ENCODE measurements around the gene AHRR.
"Not testable (repeated sequence)": the region's sequence is repeated elsewhere in the genome, so short reads cannot be mapped to it uniquely, and the experiment has no call there.

The AHRR gene

GRCh38 chr5:306011-306805 lies 15.3 kb upstream of the AHRR start:
- DNase-seq: no peak

- no peak for DNase-seq
Observed at GRCh38 chr5:307306-307705, 14.2 kb upstream of the AHRR start.

- DNase-seq: no peak
Observed at GRCh38 chr5:307794-308579, 13.5 kb upstream of the AHRR start.

GRCh38 chr5:308672-309271 lies 12.7 kb upstream of the AHRR start:
- no peak for DNase-seq

- not testable (repeated sequence) for DNase-seq
Observed at GRCh38 chr5:309831-310230, 11.7 kb upstream of the AHRR start.

- no peak for DNase-seq
Observed at GRCh38 chr5:310516-310915, 11.0 kb upstream of the AHRR start.

DNA sequence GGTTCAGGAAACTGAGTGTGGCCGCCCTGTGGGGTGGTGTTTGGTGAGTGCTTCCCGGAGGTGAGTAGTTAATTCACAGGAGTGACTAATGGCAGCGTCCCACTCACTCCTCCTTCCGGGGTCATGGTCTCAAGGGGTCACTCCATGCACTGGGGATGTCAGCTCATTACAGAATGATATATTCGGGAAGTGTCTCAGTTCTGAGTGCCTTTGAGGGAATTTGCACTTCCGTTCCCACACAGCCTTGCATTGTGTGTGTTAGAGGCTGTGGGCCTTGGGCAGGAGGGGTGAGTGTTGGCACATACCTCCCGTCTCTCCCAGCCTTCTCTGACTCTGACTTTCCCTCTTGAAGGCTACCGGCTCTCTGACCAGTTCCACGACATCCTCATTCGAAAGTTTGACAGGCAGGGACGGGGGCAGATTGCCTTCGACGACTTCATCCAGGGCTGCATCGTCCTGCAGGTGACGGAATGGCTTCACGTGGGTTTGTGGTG lies 10.5 kb upstream of the AHRR start:
- no peak for DNase-seq

DNA sequence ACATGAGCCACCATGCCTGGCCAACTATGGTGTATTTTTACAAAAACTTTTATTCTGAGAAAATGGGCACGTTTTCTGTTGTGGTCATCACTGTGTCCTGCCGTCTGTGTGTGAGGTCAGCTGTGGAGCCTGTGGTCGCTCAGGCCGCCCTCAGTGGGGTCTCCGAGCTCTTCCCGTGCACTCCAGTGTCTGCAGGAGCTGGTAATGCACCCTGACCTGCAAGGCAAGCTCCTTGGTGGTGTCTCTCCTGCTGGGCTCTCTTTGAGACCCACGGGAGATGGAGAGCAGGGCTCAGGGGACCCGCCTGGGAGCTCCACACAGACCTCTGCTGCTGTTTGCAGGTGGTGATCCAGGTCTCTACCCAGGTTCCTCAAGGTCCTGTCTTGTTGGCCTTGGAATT lies 9.6 kb upstream of the AHRR start:
- no peak for DNase-seq

- DNase-seq: no peak
Observed at GRCh38 chr5:312845-313244, 8.7 kb upstream of the AHRR start.

DNA sequence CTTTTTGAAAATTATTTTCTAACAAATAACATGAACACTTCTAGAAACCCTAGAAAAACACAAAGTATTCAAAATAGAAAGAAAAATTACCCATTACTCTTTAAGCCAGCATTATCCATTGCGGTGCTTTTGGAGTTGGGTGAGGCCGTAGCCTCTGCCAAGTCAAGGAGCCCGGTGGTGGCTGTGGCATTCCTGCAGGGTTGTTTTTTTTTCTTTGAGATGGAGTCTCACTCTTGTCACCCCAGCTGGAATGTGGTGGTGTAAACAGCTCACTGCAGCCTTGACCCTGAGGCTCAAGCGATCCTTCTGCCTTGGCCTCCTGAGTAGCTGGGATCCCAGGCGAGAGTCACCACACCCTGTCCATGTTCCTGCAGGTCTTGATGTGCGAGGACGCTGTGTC lies 8.2 kb upstream of the AHRR start:
- DNase-seq: no peak

- no peak for DNase-seq
Observed at GRCh38 chr5:313806-314376, 7.6 kb upstream of the AHRR start.

DNA sequence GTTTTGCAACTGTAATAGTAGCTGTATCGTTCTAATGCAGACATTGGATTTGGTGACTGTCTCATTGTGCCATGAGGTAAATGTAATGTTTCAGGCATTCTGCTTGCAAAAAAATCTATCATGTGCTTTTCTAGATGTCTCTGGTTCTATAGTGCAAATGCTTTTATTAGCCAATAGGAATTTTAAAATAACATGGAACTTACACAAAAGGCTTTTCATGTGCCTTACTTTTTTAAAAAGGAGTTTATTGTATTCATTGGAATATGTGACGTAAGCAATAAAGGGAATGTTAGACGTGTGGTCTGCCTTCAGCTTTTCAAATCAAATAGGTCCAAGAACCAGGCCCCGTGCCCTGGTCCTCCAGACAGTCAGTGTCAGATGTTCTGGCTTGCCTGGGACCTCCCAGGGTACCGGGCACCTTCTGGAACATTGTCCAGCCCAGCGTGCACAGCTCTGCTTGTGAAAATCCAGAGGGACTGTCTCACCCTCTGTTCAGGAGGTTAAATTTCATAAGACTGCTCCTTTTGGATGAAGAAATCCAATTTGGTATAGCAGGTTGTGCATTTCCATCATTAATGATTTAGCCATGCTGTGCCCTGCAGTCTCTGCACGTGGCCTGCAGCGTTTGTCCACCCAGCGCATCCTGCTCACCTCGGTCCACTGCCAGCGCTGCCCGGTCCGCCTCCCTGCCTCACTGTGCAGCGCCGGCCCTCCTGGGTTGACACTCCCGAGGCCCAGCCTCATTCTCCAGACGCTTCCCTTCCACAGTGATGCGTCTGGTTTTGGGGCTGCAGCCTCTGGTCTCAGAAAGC lies 6.6 kb upstream of the AHRR start:
- no peak for DNase-seq

DNA sequence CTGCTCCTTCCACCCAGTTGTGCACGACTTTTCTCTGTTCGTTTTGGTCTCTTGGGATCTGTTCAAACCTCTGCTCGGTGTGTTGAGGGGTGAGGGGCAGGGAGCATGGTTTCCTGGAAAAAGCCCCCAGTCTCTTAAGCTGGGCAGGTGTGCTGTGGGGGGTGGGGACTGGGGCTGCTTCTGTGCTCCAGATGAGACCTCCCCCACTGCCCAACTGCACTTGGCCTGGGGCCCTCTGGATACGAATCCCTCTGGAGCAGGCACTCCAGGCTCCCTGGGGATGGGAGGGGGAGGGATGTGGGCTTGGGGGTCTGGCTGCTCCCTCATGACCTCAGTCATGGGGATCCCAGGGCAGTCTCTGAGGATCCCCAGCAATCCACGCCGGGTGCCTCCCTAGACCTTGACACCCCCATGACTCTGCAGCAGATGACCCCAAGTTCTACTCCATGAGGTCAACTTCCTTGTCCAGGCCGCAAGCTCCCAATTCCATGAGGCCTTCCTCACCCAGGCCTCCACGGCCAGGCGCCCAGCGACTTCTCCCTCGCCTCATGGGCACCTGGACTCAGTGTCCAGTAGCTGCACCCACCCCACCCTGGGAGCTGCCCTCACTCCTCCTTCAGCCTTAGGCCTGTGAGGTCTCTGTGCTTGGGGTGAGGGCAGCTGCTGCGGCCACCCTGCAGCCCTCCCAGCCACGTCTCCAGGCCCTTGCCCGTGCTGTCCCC lies 5.9 kb upstream of the AHRR start:
- DNase-seq: no peak

DNA sequence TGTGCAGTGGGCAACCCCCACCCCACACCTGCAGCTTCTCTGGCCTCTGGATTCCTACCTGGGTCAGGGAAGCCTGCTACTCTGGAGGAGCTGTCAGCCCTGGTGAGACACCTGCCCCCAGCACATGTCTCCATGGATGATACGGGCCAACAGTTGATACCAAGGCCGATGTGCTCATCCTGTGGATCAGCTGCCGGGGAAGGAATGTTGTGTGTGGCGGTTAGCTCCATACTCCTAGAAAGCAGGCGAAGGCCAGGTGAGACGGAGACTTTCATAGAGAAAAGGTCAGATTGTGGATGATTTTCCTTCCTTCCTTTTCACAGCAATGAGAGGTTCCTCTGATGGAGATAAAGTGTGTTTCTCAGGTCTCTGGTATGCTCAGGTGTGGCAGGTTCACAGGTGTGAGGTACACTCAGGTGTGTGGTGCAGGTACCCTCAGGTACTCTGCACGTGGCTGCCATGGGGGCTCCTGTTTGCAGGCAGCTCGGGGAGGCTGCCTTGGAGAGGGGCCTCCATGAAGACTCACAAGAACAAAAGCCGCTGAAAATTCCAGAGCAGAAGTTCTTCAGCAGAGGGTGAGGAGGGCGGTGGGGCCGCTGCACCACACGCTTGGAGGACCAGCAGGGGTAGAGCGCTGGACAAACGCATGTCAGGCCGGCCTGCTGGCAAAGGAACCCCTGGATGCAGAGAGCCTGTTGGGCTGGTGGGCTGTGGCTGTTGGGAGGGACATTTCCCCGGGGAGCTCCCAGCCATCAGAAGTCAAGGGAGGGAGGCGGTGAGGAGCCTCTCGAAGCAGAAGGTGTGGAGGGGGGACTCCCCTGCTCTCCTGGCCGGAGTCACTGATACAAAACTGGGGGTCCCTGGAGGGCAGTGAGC lies 5.1 kb upstream of the AHRR start:
- DNase-seq: no peak

DNA sequence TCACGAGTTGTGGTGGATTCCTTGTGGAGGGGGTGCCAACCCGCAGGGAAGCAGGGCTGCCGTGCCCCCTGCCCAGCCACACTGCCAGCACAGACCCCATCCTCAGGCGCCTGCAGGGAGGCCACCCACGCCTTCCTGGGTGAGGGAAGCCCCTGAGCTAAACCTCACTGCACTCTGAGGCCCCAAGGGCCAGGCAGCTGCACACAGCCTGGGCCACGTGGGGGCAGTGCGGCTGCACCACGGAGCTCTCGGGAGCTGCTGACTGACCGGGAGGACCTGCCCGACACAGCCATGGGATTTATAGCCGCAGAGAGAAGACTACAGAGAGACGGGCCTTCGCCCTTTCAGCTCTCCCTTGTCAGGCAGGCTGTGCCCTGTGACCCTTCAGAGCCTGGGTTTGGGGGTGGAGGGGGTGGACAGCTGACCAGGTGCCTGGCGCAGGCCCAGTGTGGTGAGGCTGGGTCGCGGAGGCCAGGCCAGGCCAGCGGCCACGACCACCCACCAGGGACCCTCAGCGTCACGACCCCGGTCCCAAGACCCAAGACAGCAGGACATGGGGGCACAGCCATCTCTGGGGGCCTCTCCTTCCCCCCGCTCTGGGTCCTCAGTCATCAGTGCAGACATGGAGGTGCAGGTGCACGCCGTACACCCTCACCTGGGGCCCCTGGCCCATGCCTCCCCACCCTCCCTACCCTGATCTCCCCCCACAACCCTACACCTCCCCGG lies 4.3 kb upstream of the AHRR start:
- DNase-seq: peak; percentile 57

DNA sequence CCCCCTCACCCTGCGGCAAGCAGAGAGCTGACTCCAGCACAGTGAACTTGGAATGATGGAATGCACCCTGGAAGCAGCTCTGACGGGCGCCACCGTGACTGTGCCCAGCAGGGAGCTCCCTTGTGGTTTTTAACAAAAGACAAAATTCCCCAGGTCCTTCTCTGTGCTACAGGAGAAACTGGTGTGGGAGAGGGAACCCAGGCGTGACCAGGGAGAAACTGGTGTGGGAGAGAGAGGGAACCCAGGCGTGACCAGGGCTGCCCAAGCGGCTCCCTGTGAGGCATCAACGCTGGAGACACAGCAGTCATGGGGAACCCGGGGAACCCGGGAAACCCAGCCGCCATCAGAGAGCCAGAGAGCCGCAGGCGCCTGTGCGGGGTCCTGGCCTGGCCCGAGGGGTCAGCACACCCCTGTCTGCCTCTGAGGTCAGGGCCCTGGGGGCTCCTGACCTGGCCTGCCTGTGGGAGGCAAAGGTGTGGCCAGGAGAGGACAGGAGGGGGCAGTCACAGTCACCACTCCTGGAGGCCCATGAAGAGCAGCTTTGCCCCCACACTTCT lies 3.1 kb upstream of the AHRR start:
- no peak for DNase-seq

DNA sequence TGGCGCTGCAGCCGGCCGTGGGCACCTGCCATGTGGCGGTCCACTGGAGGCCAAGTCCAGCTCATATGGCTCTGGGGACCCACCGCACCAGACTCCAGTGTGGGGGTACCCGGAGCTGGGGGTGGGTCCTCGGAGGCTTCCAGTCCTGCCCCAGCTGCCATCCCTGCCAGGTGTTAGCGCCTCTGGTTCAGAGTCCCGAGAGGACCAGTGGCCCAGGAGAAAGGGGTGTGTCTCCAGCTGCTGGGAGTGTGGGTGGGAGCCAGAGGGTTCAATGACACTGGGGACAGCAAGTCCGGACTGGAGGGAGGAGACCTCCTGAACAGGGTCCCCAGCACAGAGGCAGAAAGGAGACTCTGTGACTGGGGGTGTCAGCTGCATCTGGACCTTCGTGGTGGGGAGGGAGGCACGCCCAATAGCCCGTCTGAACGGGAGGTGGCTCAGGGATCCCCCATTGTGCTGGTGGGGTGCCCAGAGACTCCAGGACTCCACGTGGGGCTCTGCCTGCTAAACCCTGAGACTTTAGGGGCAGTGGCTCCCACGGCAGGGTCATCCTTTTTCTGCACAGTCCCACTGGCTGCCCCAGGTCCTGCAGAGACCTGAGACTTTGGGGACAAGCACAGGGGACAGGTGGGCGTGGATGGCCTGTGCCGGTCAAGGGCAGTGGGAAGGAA lies 2.4 kb upstream of the AHRR start:
- DNase-seq: no peak

DNA sequence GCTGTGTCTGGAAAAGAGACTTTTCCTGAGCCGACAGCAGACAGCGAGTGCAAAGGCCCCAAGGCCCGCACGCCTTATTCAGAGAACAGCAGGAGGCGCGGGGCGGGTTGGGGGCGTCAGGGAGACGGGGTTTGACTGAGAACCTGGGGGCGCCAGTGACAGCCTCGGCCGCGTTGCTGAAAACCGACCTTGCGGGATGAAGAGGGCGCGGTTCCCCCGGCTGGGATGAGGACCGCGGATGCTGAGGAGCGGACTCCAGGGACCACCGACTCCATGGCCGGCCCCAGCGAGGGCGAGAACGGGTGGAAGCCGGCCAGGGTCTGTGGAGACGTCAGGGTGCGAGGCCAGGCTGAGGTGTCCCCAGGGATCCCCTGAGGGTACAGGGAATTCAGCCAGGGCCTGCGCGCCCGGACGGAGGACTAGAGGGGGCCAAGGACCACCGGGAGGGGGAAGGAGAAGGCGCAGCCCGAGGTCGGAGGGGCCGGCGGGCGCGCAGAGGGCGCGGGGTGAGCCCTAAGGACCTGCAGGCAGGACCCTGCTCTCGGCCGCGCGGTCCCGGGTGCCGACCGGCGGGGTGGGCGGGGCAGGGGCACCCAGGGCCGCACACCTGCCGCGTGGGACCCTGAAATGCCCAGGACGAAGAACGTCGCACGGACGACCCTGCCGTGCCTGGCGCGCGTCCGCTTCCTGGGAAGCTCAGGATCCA lies 837 bp upstream of the AHRR start:
- DNase-seq: peak; percentile 28
